ENCODE measurements around the gene TMEM190.

DNA sequence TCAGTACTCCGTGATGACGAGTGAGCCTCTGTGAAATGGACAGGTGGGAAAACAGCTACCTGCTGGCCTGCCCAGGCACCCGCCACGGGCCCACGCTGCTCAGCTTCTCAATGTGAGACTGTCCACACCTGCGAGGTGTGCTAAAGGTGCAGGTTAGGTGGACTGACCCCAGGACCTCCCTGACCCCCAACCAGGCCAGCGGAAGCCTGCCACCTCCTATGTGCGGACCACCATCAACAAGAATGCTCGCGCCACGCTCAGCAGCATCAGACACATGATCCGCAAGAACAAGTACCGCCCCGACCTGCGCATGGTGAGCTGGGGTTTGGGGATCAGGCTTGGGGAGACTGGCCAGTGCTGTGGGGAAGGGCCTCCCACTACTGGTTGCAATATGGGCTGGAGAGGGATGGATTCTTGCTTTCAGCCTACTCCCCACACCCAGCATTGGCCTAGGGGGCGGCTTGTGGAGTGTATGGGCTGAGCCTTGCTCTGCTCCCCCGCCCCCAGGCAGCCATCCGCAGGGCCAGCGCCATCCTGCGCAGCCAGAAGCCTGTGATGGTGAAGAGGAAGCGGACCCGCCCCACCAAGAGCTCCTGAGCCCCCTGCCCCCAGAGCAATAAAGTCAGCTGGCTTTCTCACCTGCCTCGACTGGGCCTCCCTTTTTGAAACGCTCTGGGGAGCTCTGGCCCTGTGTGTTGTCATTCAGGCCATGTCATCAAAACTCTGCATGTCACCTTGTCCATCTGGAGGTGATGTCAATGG is 11.3 kb downstream of the TMEM190 start:
- TF ChIP-seq, protein P1, sequence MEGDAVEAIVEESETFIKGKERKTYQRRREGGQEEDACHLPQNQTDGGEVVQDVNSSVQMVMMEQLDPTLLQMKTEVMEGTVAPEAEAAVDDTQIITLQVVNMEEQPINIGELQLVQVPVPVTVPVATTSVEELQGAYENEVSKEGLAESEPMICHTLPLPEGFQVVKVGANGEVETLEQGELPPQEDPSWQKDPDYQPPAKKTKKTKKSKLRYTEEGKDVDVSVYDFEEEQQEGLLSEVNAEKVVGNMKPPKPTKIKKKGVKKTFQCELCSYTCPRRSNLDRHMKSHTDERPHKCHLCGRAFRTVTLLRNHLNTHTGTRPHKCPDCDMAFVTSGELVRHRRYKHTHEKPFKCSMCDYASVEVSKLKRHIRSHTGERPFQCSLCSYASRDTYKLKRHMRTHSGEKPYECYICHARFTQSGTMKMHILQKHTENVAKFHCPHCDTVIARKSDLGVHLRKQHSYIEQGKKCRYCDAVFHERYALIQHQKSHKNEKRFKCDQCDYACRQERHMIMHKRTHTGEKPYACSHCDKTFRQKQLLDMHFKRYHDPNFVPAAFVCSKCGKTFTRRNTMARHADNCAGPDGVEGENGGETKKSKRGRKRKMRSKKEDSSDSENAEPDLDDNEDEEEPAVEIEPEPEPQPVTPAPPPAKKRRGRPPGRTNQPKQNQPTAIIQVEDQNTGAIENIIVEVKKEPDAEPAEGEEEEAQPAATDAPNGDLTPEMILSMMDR (conservative IDR thresholded peaks at IDR 0.05; ENCODE audit: low read depth, low read length) = no peak
- TF ChIP-seq EZH2 (IDR thresholded peaks at IDR 0.05; ENCODE audit: borderline replicate concordance, low read depth, low read length, poor library complexity, severe bottlenecking) = no peak

Data from A673 (cell line).